Measurements from ENCODE around the gene MARCKS.
A peak's percentile ranks its signal among the peaks of the same experiment; 100 is the strongest.

The MARCKS gene

GRCh38 chr6:113854531-113855499 is 2.3 kb upstream of the MARCKS start:
- peak; percentile 84 to 88 for DNase-seq

GRCh38 chr6:113855500-113856374 is 1.4 kb upstream of the MARCKS start:
- peak; percentile 55 for DNase-seq

GRCh38 chr6:113856375-113856624 is 845 bp upstream of the MARCKS start:
- DNase-seq: no peak

GRCh38 chr6:113857556-113858479 is 673 bp downstream of the MARCKS start:
- DNase-seq: peak; percentile 48 to 56

GRCh38 chr6:113858480-113859348 is 1.6 kb downstream of the MARCKS start:
- peak; percentile 78 to 90 for DNase-seq

GRCh38 chr6:113859349-113860180 is 2.4 kb downstream of the MARCKS start:
- DNase-seq: no peak

- peak in 1 of 2 experiments; percentile 26 for DNase-seq
These were observed 3.2 kb downstream of the MARCKS start for GRCh38 chr6:113860181-113860955.

GRCh38 chr6:113862112-113862511 is 5.0 kb downstream of the MARCKS start:
- DNase-seq: no peak

GRCh38 chr6:113870917-113871316 is 13.8 kb downstream of the MARCKS start:
- DNase-seq: no peak

GRCh38 chr6:113871975-113872374 is 14.8 kb downstream of the MARCKS start:
- DNase-seq: no peak

GRCh38 chr6:113873043-113873667 is 16.0 kb downstream of the MARCKS start:
- peak in 1 of 2 experiments; percentile 36 for DNase-seq

GRCh38 chr6:113875470-113875869 is 18.3 kb downstream of the MARCKS start:
- no peak for DNase-seq

GRCh38 chr6:113876695-113877094 is 19.6 kb downstream of the MARCKS start:
- peak in 1 of 2 experiments; percentile 42 for DNase-seq

GRCh38 chr6:113879186-113880096 is 22.3 kb downstream of the MARCKS start:
- peak; percentile 21 to 82 for DNase-seq

- DNase-seq: no peak
These were observed 24.4 kb downstream of the MARCKS start for GRCh38 chr6:113881478-113881980.

GRCh38 chr6:113882336-113883022 is 25.3 kb downstream of the MARCKS start:
- DNase-seq: no peak

- no peak for DNase-seq
These were observed 26.9 kb downstream of the MARCKS start for GRCh38 chr6:113884011-113884410.
